MCF 10A (cell line): Measurements from ENCODE around the gene NPY4R. TPM values are rescaled to one million over a fixed set of nuclear protein-coding genes. Genes with fewer than 3 reads are reported as not detected.
A peak's percentile ranks its signal among the peaks of the same experiment; 100 is the strongest.
"Not testable (repeated sequence)": the region's sequence is repeated elsewhere in the genome, so short reads cannot be mapped to it uniquely, and the experiment has no call there.

Experiments
- BruUV-seq: library from RNA; stranded (reverse); fragments of 400-500 nt; replicated peaks from 2 replicates; lab custom pipeline; 2021; lab: Mats Ljungman, UMichigan
- CTCF ChIA-PET: fragments of 300-600 bp; sonication (Branson Sonifier 250); formaldehyde crosslinking; extraction: SDS; loops from one replicate; lab custom pipeline; 2021; ENCODE audit warnings: antibody characterized with exemption, inconsistent platforms; lab: Yijun Ruan, JAX
- POLR2A ChIA-PET: fragments of 300-600, 350-650 bp; sonication (Branson Sonifier 250); formaldehyde crosslinking; extraction: SDS; loops from one replicate; lab custom pipeline; 2020; ENCODE audit warnings: antibody characterized with exemption, inconsistent platforms; lab: Yijun Ruan, JAX
- DNase-seq: peaks from one replicate; pipeline ENCODE4 v3.0.0-alpha.2; 2018; ENCODE audit not compliant: unreplicated experiment
- H3K27ac Mint-ChIP-seq: one replicate; pipeline ENCODE4 v1.8.0; 2022; ENCODE audit warnings: mild to moderate bottlenecking, low read depth, mixed read lengths; ENCODE audit not compliant: unreplicated experiment
- H3K27me3 Mint-ChIP-seq: one replicate; pipeline ENCODE4 v1.8.0; 2022; ENCODE audit warnings: mixed read lengths; ENCODE audit not compliant: insufficient read depth, unreplicated experiment
- H3K36me3 Mint-ChIP-seq: one replicate; pipeline ENCODE4 v1.8.0; 2022; ENCODE audit warnings: mild to moderate bottlenecking, moderate library complexity, mixed read lengths; ENCODE audit not compliant: insufficient read depth, unreplicated experiment
- H3K4me1 Mint-ChIP-seq: one replicate; pipeline ENCODE4 v1.8.0; 2022; ENCODE audit warnings: mixed read lengths; ENCODE audit not compliant: insufficient read depth, unreplicated experiment
- H3K4me3 Mint-ChIP-seq: one replicate; pipeline ENCODE4 v1.8.0; 2022; ENCODE audit warnings: mild to moderate bottlenecking, moderate library complexity, mixed read lengths; ENCODE audit not compliant: unreplicated experiment
- H3K9me3 Mint-ChIP-seq: one replicate; pipeline ENCODE4 v1.8.0; 2022; ENCODE audit warnings: mixed read lengths; ENCODE audit not compliant: unreplicated experiment
- intact Hi-C: fragments of 100-400 bp; cut with micrococcal nuclease; formaldehyde crosslinking; loops from 2 replicates; pipeline ENCODE4 v1.14.1; 2022
- total RNA-seq: library from RNA; stranded (reverse); gene quantifications from 2 replicates; pipeline ENCODE4 v1.2.3, GENCODE V29; 2022

Gene NPY4R
- total RNA-seq, 1 experiment from 2014 or later: not detected

- intact Hi-C loops, DNase-seq, H3K27ac Mint-ChIP-seq, H3K27me3 Mint-ChIP-seq, H3K4me3 Mint-ChIP-seq, H3K9me3 Mint-ChIP-seq, CTCF ChIA-PET, BruUV-seq, H3K4me1 Mint-ChIP-seq, H3K36me3 Mint-ChIP-seq, POLR2A ChIA-PET: not testable (repeated sequence)
These were observed 34.2 kb upstream of the NPY4R start for GRCh38 chr10:46499990-46500389.

DNA sequence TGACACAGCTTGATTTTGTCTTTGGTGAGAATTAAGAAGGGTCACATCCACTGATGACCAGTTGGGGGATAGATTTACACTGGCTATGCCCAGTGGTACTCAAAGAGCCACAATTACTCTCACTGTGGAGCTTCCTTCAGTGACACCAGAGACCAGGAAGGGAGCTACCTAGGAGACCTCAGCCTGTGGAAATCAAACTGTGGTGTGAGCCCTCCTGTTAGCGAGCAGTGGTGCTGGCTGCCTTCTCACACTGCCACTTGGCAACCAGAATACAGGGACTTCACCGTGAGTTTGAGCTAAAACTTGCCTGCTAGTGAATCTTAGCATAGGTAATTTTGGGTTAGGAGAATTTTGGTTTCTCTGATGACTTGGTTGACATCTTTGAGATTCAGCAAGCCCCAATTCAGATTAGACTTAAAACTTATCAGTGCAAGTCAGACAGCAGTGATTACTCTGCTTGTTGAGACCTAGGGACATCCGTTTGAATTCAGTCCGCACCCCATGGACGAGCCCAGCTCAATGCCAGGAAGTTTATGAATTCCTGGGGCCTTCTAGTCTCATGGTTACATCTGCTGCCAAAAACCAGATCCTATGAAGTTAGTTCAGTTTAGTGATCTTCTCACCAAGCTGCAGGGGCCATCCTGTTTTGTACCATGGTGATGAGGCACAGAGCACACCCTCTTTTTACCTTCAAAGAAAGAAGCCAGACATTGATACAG is 33.4 kb upstream of the NPY4R start:
- intact Hi-C loops, H3K9me3 Mint-ChIP-seq, H3K27me3 Mint-ChIP-seq, CTCF ChIA-PET, POLR2A ChIA-PET, H3K36me3 Mint-ChIP-seq, BruUV-seq, H3K27ac Mint-ChIP-seq, DNase-seq, H3K4me1 Mint-ChIP-seq, H3K4me3 Mint-ChIP-seq: not testable (repeated sequence)

DNA sequence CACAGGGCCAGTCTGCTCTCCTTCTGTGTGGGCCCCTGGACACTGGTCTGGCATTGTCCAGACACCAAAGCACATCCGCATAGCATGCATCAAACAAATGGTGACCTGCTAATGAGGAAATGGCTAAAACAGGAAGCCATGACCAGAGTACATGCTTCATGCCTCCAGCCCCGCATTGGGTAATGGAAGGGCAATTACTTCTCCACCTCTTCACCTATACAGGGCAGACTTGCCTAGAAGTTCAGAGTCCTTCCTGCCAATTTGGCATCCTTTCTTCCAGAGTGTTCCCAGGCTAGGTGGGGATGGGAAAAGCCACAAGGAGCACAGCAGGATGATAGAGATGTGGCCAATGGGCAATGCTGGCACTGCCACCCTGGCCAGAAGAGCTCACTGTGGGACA is 32.1 kb upstream of the NPY4R start:
- CTCF ChIA-PET, DNase-seq, H3K27ac Mint-ChIP-seq, H3K9me3 Mint-ChIP-seq, POLR2A ChIA-PET, H3K36me3 Mint-ChIP-seq, H3K4me1 Mint-ChIP-seq, BruUV-seq, H3K27me3 Mint-ChIP-seq, intact Hi-C loops, H3K4me3 Mint-ChIP-seq: not testable (repeated sequence)

GRCh38 chr10:46497401-46497800 is 31.6 kb upstream of the NPY4R start:
- H3K27me3 Mint-ChIP-seq, H3K4me1 Mint-ChIP-seq, intact Hi-C loops, BruUV-seq, H3K27ac Mint-ChIP-seq, DNase-seq, H3K36me3 Mint-ChIP-seq, H3K4me3 Mint-ChIP-seq, CTCF ChIA-PET, H3K9me3 Mint-ChIP-seq, POLR2A ChIA-PET: not testable (repeated sequence)

GRCh38 chr10:46491364-46492114 is 25.8 kb upstream of the NPY4R start:
- H3K27me3 Mint-ChIP-seq, H3K36me3 Mint-ChIP-seq, POLR2A ChIA-PET, H3K27ac Mint-ChIP-seq, H3K4me1 Mint-ChIP-seq, CTCF ChIA-PET, intact Hi-C loops, H3K9me3 Mint-ChIP-seq, DNase-seq, BruUV-seq, H3K4me3 Mint-ChIP-seq: not testable (repeated sequence)

- H3K36me3 Mint-ChIP-seq, BruUV-seq, H3K27me3 Mint-ChIP-seq, intact Hi-C loops, CTCF ChIA-PET, H3K4me1 Mint-ChIP-seq, H3K27ac Mint-ChIP-seq, POLR2A ChIA-PET, H3K4me3 Mint-ChIP-seq, DNase-seq, H3K9me3 Mint-ChIP-seq: not testable (repeated sequence)
These were observed 24.5 kb upstream of the NPY4R start for GRCh38 chr10:46490285-46490684.

DNA sequence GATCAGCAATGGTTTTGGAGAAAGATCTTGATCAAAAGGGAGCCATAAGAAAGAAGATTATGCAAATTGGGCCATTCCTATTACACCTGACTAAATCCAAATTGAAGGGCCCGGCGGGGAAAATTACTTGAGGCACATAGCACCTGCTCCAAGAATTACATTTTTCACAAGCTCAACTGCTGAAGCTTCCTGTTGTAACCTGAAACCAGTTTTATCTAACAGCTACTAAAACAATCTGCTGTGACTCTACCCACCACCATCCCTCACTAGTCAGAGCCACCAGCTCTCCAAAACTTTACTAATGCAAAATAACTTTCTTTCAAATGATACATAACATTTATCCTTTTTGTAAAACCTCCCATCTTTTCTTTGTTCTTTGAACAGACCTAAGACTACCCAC is 20.7 kb upstream of the NPY4R start:
- intact Hi-C loops, H3K36me3 Mint-ChIP-seq, H3K4me3 Mint-ChIP-seq, CTCF ChIA-PET, H3K27me3 Mint-ChIP-seq, DNase-seq, POLR2A ChIA-PET, BruUV-seq, H3K4me1 Mint-ChIP-seq, H3K9me3 Mint-ChIP-seq, H3K27ac Mint-ChIP-seq: not testable (repeated sequence)

GRCh38 chr10:46474746-46475320 is 9.1 kb upstream of the NPY4R start:
- peak; percentile 0 for DNase-seq
- H3K27ac Mint-ChIP-seq, H3K9me3 Mint-ChIP-seq, H3K27me3 Mint-ChIP-seq, BruUV-seq, H3K36me3 Mint-ChIP-seq, H3K4me1 Mint-ChIP-seq, intact Hi-C loops, CTCF ChIA-PET, POLR2A ChIA-PET, H3K4me3 Mint-ChIP-seq: not testable (repeated sequence)

DNA sequence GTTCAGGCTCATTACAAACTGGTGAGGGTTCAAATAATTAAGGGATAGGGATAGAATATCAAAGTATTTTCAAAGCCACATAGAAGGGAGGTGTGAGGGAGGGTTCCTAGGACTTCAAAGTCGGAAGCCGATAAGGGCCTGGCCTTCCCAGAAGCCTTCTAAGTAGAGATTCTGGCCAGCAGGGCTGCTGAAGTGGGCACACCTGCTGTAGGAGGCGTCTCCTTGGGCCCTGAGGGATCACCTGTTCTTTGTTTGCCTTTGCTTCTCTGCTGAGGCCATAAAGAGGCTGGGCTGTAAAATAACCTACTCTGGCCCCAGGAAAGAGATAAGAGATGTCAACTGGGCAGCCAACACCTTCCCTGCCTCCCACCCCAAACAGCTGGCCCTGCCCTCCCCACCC is 8.0 kb upstream of the NPY4R start:
- CTCF ChIA-PET, H3K27me3 Mint-ChIP-seq, H3K27ac Mint-ChIP-seq, POLR2A ChIA-PET, DNase-seq, BruUV-seq, H3K4me1 Mint-ChIP-seq, H3K4me3 Mint-ChIP-seq, H3K36me3 Mint-ChIP-seq, H3K9me3 Mint-ChIP-seq, intact Hi-C loops: not testable (repeated sequence)
